Pancreas (tissue), 10 donors: ENCODE measurements around the gene PHF21A. TPM values are rescaled to one million over a fixed set of nuclear protein-coding genes. Genes with fewer than 3 reads are reported as not detected.
A peak's percentile ranks its signal among the peaks of the same experiment; 100 is the strongest.

Source experiments
- ATAC-seq, 4 donors: fragments of 200-7000 bp; cut with Tn5 transposase; one replicate each; pipeline versions ENCODE4 v1.8.0 to v1.9.1; 2020; ENCODE audit warnings: mild to moderate bottlenecking in 4 of 4, moderate library complexity in 4 of 4
- DNase-seq, 6 donors: peaks; one replicate each; pipeline ENCODE4 v3.0.0-alpha.2; 2020
- FAIRE-seq: peaks from 2 replicates; lab custom pipeline; 2012; peaks lifted over from hg19 to GRCh38; lab: Jason Lieb, UNC
- H3K27ac ChIP-seq, 4 donors: fragments of 200-600 bp; sonication (generic); 1 replicate in 3 of 4; 2 replicates in 1 of 4; pipeline versions ENCODE4 v1.5.0 to v1.8.0; 2020
- H3K27me3 ChIP-seq, 4 donors: fragments of 200-600 bp; one replicate each; pipeline ENCODE4 v1.8.0; 2021
- H3K36me3 ChIP-seq, 3 donors: fragments of 200-600 bp; sonication (generic) in 1 of 3; one replicate each; pipeline versions ENCODE4 v1.5.0 to v1.8.0; 2020 to 2021
- H3K4me1 ChIP-seq, 3 donors: fragments of 200-600 bp; one replicate each; pipeline ENCODE4 v1.8.0; 2021
- H3K4me3 ChIP-seq, 4 donors: fragments of 200-600 bp; sonication (generic) in 2 of 4; one replicate each; pipeline versions ENCODE4 v1.5.0 to v1.8.0; 2020 to 2021
- H3K9me3 ChIP-seq, 4 donors: fragments of 200-600 bp; one replicate each; pipeline ENCODE4 v1.8.0; 2021
- WGBS, 2 donors: extraction: QIAGEN DNeasy Blood & Tissue Kit; methylation state at CpG; one replicate each; pipeline ENCODE4 v1.1.7; 2013; 5-methylcytosine and 5-hydroxymethylcytosine counted together
- intact Hi-C, 3 donors: fragments of 100-400 bp; cut with DNase I; formaldehyde crosslinking; loops; one replicate each; pipeline versions ENCODE4 v1.11.1 to v1.14.2; 2022
- polyA plus RNA-seq, 2 donors: library from polyadenylated mRNA; stranded (reverse); fragments of 200-250 nt; gene quantifications; one replicate each; pipeline ENCODE4 v1.2.3, GENCODE V29; 2013
- total RNA-seq, 6 donors: library from RNA; stranded (reverse); fragmentation: NEBNext Ultra II Directional in 4 of 6; extraction: Animal tissue kit (Norgen Biotek cat#: 25700) in 4 of 6; gene quantifications; one replicate each; pipeline versions ENCODE4 v1.2.1 to v1.2.4, GENCODE V29; 2021 to 2023
- TF ChIP-seq, protein P1 (sequence below), 4 donors: fragments of 200-600 bp; sonication (generic) in 3 of 4; IDR thresholded peaks; one replicate each; pipeline versions ENCODE4 v1.5.0 to v1.8.0; 2021; ENCODE audit warnings: antibody characterized with exemption in 4 of 4
- donor health status: healthy with polysubstance abuse.
- donor health status: DM: no; HTN: no; CAD: no; lungs with moderate emphysema.
- donor health status: DM: no; HTN: no; CAD: no.
- donor health status: control.
- donor health status: control.
- donor health status: Bipolar disorder and iron deficiency.
- donor health status: DM: yes; HTN: yes; CAD: no.
- donor health status: DM: no; HTN: no; CAD: no.
- donor health status: DM: no; HTN: no; CAD: no.
- donor health status: DM: yes; HTN: yes; CAD: no.

PHF21A gene
- total and polyA plus RNA-seq, 8 donors: 11.4 to 30.3 (median 14.4) TPM

DNA sequence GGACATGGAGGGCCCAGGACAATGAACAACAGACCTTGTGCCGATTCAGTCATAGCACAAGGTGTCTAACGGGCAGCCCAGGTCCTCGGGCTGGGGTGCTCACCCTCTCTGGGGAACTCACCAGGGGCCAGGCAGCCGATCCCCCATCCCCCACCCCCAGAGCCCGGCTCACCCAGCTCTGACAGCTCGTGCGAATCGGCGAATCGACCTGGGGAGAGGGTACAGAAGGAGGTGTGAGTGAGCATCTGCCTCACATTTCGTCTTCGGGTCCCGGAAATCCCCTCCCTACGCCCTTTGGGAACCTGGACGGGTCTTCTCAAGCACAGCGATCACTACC, 204.0 kb downstream of the PHF21A start:
- ATAC-seq (no peak), DNase-seq (peak in 3 of 6 donors; percentile 56 to 83 (median 69)), FAIRE-seq (no peak)
- TF ChIP-seq, protein P1, sequence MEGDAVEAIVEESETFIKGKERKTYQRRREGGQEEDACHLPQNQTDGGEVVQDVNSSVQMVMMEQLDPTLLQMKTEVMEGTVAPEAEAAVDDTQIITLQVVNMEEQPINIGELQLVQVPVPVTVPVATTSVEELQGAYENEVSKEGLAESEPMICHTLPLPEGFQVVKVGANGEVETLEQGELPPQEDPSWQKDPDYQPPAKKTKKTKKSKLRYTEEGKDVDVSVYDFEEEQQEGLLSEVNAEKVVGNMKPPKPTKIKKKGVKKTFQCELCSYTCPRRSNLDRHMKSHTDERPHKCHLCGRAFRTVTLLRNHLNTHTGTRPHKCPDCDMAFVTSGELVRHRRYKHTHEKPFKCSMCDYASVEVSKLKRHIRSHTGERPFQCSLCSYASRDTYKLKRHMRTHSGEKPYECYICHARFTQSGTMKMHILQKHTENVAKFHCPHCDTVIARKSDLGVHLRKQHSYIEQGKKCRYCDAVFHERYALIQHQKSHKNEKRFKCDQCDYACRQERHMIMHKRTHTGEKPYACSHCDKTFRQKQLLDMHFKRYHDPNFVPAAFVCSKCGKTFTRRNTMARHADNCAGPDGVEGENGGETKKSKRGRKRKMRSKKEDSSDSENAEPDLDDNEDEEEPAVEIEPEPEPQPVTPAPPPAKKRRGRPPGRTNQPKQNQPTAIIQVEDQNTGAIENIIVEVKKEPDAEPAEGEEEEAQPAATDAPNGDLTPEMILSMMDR (IDR thresholded peaks at IDR 0.05): no peak
- peaks cover 18 to 21% (median 19%) of the 10 kb centered on the region in 3 donors for H3K4me1 ChIP-seq
- H3K27ac ChIP-seq: peak overlapping the region; percentile 80 to 93 (median 88)
- H3K27me3 ChIP-seq: no peaks in the 10 kb centered on the region
- no peaks in the 10 kb centered on the region for H3K9me3 ChIP-seq
- WGBS, 2 donors: 2 to 3% methylated on average over 15 to 16 of the region's 16 CpGs
- H3K36me3 ChIP-seq: peaks cover 0 to 23% (median 18%) of the 10 kb centered on the region in 3 donors
- intact Hi-C loops: loop anchor here in 1 of 3 donors (10.0 kb wide), 1 partner anchor 52 kb away; no protein-coding TSS in a partner anchor
- peak overlapping the region; percentile 65 to 95 (median 92) for H3K4me3 ChIP-seq

- H3K4me1 ChIP-seq: peaks cover 7 to 10% (median 9%) of the 10 kb centered on the region in 3 donors
- intact Hi-C loops: loop anchor here in 1 of 3 donors (10.0 kb wide), 1 partner anchor 51 kb away; no protein-coding TSS in a partner anchor
- ATAC-seq: no peak
- 80 to 83% methylated on average over 13 of the region's 13 CpGs for WGBS, 2 donors
- H3K36me3 ChIP-seq: peaks cover 2 to 32% (median 24%) of the 10 kb centered on the region in 3 donors
- H3K4me3 ChIP-seq: no peak overlapping the region
- no peaks in the 10 kb centered on the region for H3K9me3 ChIP-seq
- no peak for FAIRE-seq
- peak in 2 of 6 donors; percentile 29 to 68 for DNase-seq
- H3K27me3 ChIP-seq: no peaks in the 10 kb centered on the region
- TF ChIP-seq, protein P1 (IDR thresholded peaks at IDR 0.05): no peak
- H3K27ac ChIP-seq: no peak overlapping the region
Measured at GRCh38 chr11:45915446-45915845, 205.8 kb downstream of the PHF21A start.

- DNase-seq (peak in 2 of 6 donors; percentile 35 to 66), ATAC-seq (no peak), FAIRE-seq (no peak)
Measured at GRCh38 chr11:45913942-45914635, 207.2 kb downstream of the PHF21A start.

DNA sequence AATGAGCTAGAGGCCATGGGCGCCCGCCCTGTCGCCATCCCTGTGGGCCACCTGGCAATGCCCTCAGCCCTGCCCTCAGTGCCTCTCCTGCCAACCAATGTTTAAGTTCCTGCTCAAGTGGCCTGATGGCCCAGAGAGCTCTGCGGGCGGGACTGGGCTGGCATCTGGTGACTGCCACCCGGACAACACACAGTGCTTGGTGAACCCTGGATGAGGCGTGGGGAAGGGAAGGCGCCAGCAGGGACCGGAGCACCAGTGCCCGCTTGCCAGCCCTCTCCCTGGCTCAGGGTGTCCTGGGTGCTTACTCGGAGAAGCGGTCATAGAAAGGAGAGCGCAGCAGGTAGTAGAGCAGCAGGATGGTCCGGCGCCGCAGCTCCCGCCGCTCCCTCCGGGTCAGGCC, 207.7 kb downstream of the PHF21A start:
- peaks cover 7 to 11% (median 9%) of the 10 kb centered on the region in 3 donors for H3K4me1 ChIP-seq
- 93 to 97% methylated on average over 19 of the region's 19 CpGs for WGBS, 2 donors
- DNase-seq (no peak), FAIRE-seq (no peak), ATAC-seq (no peak)
- TF ChIP-seq, protein P1 (IDR thresholded peaks at IDR 0.05): no peak
- H3K27me3 ChIP-seq: no peaks in the 10 kb centered on the region
- intact Hi-C loops: loop anchor here in 1 of 3 donors (10.0 kb wide), 1 partner anchor 49 kb away; no protein-coding TSS in a partner anchor
- H3K36me3 ChIP-seq: peaks cover 4 to 35% (median 32%) of the 10 kb centered on the region in 3 donors
- no peak overlapping the region for H3K27ac ChIP-seq
- no peak overlapping the region for H3K4me3 ChIP-seq
- no peaks in the 10 kb centered on the region for H3K9me3 ChIP-seq

More at GRCh38 chr11:45913942-45914635, 207.2 kb downstream of the PHF21A start:
- Histone ChIP-seq H3K27ac (no peak overlapping the region), H3K4me1 (peaks cover 7 to 10% (median 9%) of the 10 kb centered on the region in 3 donors), H3K9me3 (no peaks in the 10 kb centered on the region), H3K4me3 (no peak overlapping the region), H3K27me3 (no peaks in the 10 kb centered on the region), H3K36me3 (peaks cover 4 to 35% (median 32%) of the 10 kb centered on the region in 3 donors)
- TF ChIP-seq, protein P1 (IDR thresholded peaks at IDR 0.05): no peak
- WGBS, 2 donors: 83% methylated on average over 22 of the region's 22 CpGs
- intact Hi-C loops: loop anchor here in 1 of 3 donors (10.0 kb wide), 1 partner anchor 49 kb away; no protein-coding TSS in a partner anchor
